ENCODE measurements around the gene EFNA5.

GRCh38 chr5:107504424-107504823 is 166.3 kb downstream of the EFNA5 start:
- TF ChIP-seq EZH2phosphoT487 (IDR thresholded peaks at IDR 0.05; ENCODE audit: insufficient read depth, low read depth) (no peak), EZH2 (IDR thresholded peaks at IDR 0.05; ENCODE audit: insufficient read depth, poor library complexity, severe bottlenecking) (no peak)
